AG08396 (cell line): ENCODE measurements around the gene PDGFRA.
A peak's percentile ranks its signal among the peaks of the same experiment; 100 is the strongest.
"Not testable (repeated sequence)": the region's sequence is repeated elsewhere in the genome, so short reads cannot be mapped to it uniquely, and the experiment has no call there.

Experiments used
- DNase-seq: peaks from one replicate; pipeline ENCODE4 v3.0.0; 2012; ENCODE audit warnings: low spot score, mixed read lengths

Gene PDGFRA

GRCh38 chr4:54227256-54228055 is 1.6 kb upstream of the PDGFRA start:
- DNase-seq = peak; percentile 48

GRCh38 chr4:54228056-54228527 is 1.0 kb upstream of the PDGFRA start:
- peak; percentile 83 for DNase-seq

GRCh38 chr4:54228546-54228945 is 547 bp upstream of the PDGFRA start:
- DNase-seq = no peak

- DNase-seq = peak; percentile 71
These were observed 764 bp downstream of the PDGFRA start for GRCh38 chr4:54229631-54230483.

- DNase-seq = peak; percentile 55
These were observed 1.7 kb downstream of the PDGFRA start for GRCh38 chr4:54230484-54231418.

GRCh38 chr4:54231419-54231767 is 2.3 kb downstream of the PDGFRA start:
- DNase-seq = no peak

GRCh38 chr4:54231768-54232688 is 2.9 kb downstream of the PDGFRA start:
- DNase-seq = peak; percentile 70

- peak; percentile 87 for DNase-seq
These were observed 4.2 kb downstream of the PDGFRA start for GRCh38 chr4:54233277-54233696.

GRCh38 chr4:54233697-54234496 is 4.8 kb downstream of the PDGFRA start:
- DNase-seq = peak; percentile 77

GRCh38 chr4:54234497-54235205 is 5.6 kb downstream of the PDGFRA start:
- no peak for DNase-seq

- not testable (repeated sequence) for DNase-seq
These were observed 7.2 kb downstream of the PDGFRA start for GRCh38 chr4:54236316-54236715.

GRCh38 chr4:54237770-54238169 is 8.7 kb downstream of the PDGFRA start:
- DNase-seq = no peak

GRCh38 chr4:54238389-54238788 is 9.3 kb downstream of the PDGFRA start:
- DNase-seq = no peak

- DNase-seq = not testable (repeated sequence)
These were observed 12.3 kb downstream of the PDGFRA start for GRCh38 chr4:54241268-54241823.

- DNase-seq = not testable (repeated sequence)
These were observed 14.4 kb downstream of the PDGFRA start for GRCh38 chr4:54243541-54243940.

GRCh38 chr4:54252312-54252711 is 23.2 kb downstream of the PDGFRA start:
- not testable (repeated sequence) for DNase-seq

GRCh38 chr4:54254116-54254914 is 25.2 kb downstream of the PDGFRA start:
- no peak for DNase-seq

GRCh38 chr4:54254915-54255246 is 25.8 kb downstream of the PDGFRA start:
- no peak for DNase-seq
